Stomach (tissue), 9 donors: ENCODE measurements around the gene SELENOT. TPM values are rescaled to one million over a fixed set of nuclear protein-coding genes. Genes with fewer than 3 reads are reported as not detected.

Source experiments
- DNase-seq, 2 donors: peaks; one replicate each; pipeline versions ENCODE4 v3.0.0 to v3.0.0-alpha.2; 2013 to 2019
- H3K27ac ChIP-seq, 5 donors: fragments of 200-600 bp in 4 of 5; sonication (generic) in 4 of 5; one replicate each; pipeline ENCODE4 v1.5.1; 2013 to 2019; ENCODE audit warnings: mild to moderate bottlenecking in 1 of 5, moderate library complexity in 1 of 5
- H3K27me3 ChIP-seq, 3 donors: fragments of 200-600 bp; sonication (generic); one replicate each; pipeline ENCODE4 v1.5.1; 2017 to 2019; ENCODE audit warnings: mixed run types in 1 of 3
- H3K36me3 ChIP-seq, 4 donors: fragments of 200-600 bp; sonication (generic); 1 replicate in 3 of 4; 2 replicates in 1 of 4; pipeline ENCODE4 v1.5.1; 2016 to 2019
- H3K4me1 ChIP-seq, 4 donors: fragments of 200-600 bp; sonication (generic); one replicate each; pipeline ENCODE4 v1.5.1; 2016 to 2019
- H3K4me3 ChIP-seq, 4 donors: fragments of 200-600 bp; sonication (generic) in 3 of 4; one replicate each; pipeline ENCODE4 v1.5.1; 2016 to 2019; ENCODE audit warnings: mild to moderate bottlenecking in 1 of 4
- H3K9me3 ChIP-seq, 4 donors: fragments of 200-600 bp; sonication (generic); one replicate each; pipeline ENCODE4 v1.5.1; 2016 to 2019
- EP300 ChIP-seq: sonication (generic); formaldehyde crosslinking; IDR thresholded peaks from one replicate; pipeline ENCODE4 v1.6.1; 2017; ENCODE audit warnings: antibody characterized with exemption
- POLR2A ChIP-seq, 4 donors: fragments of 450-650 bp; IDR thresholded peaks; one replicate each; pipeline ENCODE4 v1.6.1; 2016; ENCODE audit warnings: antibody characterized with exemption in 4 of 4, control low read depth in 2 of 4, mild to moderate bottlenecking in 1 of 4, moderate library complexity in 1 of 4
- POLR2AphosphoS5 ChIP-seq, 3 donors: sonication (generic); formaldehyde crosslinking; IDR thresholded peaks; one replicate each; pipeline ENCODE4 v1.6.1; 2016; ENCODE audit warnings: antibody characterized with exemption in 3 of 3
- WGBS, 5 donors: extraction: QIAGEN DNeasy Blood & Tissue Kit in 3 of 5; methylation state at CpG; one replicate each; pipeline versions ENCODE4 v1.1.5 to v1.1.7; 2013 to 2018; 5-methylcytosine and 5-hydroxymethylcytosine counted together
- intact Hi-C: fragments of 100-400 bp; cut with DNase I; formaldehyde crosslinking; loops from one replicate; pipeline ENCODE4 v1.15.1; 2023; ENCODE audit warnings: low total_unique reads
- polyA plus RNA-seq, 3 donors: library from polyadenylated mRNA; stranded (reverse); fragments of 200-250 nt; gene quantifications; one replicate each; pipeline ENCODE4 v1.2.3, GENCODE V29; 2013
- total RNA-seq, 5 donors: library from RNA; depleted of rRNA; stranded (reverse); fragments of >200 nt; gene quantifications; one replicate each; pipeline versions ENCODE4 v1.1.0 to v1.2.3, GENCODE V29; 2014 to 2016
- TF ChIP-seq, protein P1 (sequence below), 7 experiments: fragments of 450-650 bp in 4 of 7; fragments of 200-600 bp in 3 of 7; sonication (generic) in 3 of 7; IDR thresholded peaks; one replicate each; pipeline ENCODE4 v1.5.1; 2016 to 2019; ENCODE audit warnings: antibody characterized with exemption in 7 of 7, control low read depth in 2 of 7, mild to moderate bottlenecking in 1 of 7
- donor health status: healthy with polysubstance abuse.
- donor health status: Bipolar disorder and iron deficiency.
- donor health status: healthy.

The SELENOT gene
- total and polyA plus RNA-seq, 8 donors, result 41.5 to 324 (median 54.4) TPM

DNA sequence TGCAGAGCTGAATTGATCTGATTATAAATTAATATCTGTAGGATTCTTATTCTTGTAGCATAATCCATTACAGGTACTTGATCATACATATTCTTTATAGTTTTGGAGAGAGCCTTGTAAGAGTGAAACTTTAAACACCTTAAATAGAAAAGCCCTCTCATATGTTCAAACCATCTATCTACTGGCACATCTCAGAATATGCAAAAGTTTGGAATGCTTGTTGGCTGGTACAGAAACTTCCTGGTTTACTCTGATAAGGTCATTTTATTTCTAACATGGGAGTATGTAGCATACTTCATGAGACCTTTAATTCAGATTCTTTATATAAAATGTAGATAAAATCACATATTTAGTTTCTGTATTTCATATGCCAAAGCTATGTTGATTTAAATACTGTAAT lies 21.9 kb upstream of the SELENOT start:
- peak overlapping the region in 1 of 5 donors; percentile 33 for H3K27ac ChIP-seq
- TF ChIP-seq POLR2A (IDR thresholded peaks at IDR 0.05) (no peak), POLR2AphosphoS5 (IDR thresholded peaks at IDR 0.05) (no peak), EP300 (no peak)
- TF ChIP-seq, protein P1, sequence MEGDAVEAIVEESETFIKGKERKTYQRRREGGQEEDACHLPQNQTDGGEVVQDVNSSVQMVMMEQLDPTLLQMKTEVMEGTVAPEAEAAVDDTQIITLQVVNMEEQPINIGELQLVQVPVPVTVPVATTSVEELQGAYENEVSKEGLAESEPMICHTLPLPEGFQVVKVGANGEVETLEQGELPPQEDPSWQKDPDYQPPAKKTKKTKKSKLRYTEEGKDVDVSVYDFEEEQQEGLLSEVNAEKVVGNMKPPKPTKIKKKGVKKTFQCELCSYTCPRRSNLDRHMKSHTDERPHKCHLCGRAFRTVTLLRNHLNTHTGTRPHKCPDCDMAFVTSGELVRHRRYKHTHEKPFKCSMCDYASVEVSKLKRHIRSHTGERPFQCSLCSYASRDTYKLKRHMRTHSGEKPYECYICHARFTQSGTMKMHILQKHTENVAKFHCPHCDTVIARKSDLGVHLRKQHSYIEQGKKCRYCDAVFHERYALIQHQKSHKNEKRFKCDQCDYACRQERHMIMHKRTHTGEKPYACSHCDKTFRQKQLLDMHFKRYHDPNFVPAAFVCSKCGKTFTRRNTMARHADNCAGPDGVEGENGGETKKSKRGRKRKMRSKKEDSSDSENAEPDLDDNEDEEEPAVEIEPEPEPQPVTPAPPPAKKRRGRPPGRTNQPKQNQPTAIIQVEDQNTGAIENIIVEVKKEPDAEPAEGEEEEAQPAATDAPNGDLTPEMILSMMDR (IDR thresholded peaks at IDR 0.05), result no peak
- no peak for DNase-seq
- no peak overlapping the region for H3K4me3 ChIP-seq
- H3K4me1 ChIP-seq, result peaks cover 0 to 26% (median 9%) of the 10 kb centered on the region in 4 donors
- intact Hi-C loops, result no loop called here
- no peaks in the 10 kb centered on the region for H3K27me3 ChIP-seq
- H3K9me3 ChIP-seq, result no peaks in the 10 kb centered on the region
- peaks cover 16 to 87% (median 80%) of the 10 kb centered on the region in 4 donors for H3K36me3 ChIP-seq

DNA sequence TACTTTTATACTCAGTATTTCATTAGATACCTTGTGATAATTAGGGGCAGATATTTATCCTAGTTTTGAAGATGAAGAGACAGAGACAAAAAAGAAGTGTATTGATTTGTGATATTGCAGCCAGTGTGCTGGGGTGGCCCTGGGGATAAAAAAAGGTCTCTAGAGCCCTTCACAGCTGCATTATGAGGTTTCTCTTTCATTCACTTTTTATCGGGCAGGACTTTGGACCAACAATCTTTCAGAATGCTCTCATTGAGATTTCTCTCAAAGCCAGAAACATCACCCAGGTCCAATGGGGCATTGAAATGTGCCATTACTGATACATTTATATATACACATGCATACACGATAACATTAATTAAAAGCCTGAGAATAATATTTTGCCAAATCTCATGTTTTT lies 20.5 kb upstream of the SELENOT start:
- no peaks in the 10 kb centered on the region for H3K9me3 ChIP-seq
- H3K27me3 ChIP-seq, result no peaks in the 10 kb centered on the region
- H3K4me3 ChIP-seq, result no peak overlapping the region
- no peak for TF ChIP-seq POLR2AphosphoS5 (IDR thresholded peaks at IDR 0.05)
- TF ChIP-seq POLR2A (IDR thresholded peaks at IDR 0.05), result no peak
- no peak for TF ChIP-seq EP300
- TF ChIP-seq, protein P1 (IDR thresholded peaks at IDR 0.05), result no peak
- peaks cover 16 to 75% (median 65%) of the 10 kb centered on the region in 4 donors for H3K36me3 ChIP-seq
- intact Hi-C loops, result no loop called here
- 28 to 58% (median 42%) methylated on average over 2 of the region's 2 CpGs for WGBS, 5 donors
- peaks cover 0 to 26% (median 9%) of the 10 kb centered on the region in 4 donors for H3K4me1 ChIP-seq
- DNase-seq, result peak in 1 of 2 donors; percentile 22
- peak overlapping the region in 2 of 5 donors; percentile 19 to 31 for H3K27ac ChIP-seq

DNA sequence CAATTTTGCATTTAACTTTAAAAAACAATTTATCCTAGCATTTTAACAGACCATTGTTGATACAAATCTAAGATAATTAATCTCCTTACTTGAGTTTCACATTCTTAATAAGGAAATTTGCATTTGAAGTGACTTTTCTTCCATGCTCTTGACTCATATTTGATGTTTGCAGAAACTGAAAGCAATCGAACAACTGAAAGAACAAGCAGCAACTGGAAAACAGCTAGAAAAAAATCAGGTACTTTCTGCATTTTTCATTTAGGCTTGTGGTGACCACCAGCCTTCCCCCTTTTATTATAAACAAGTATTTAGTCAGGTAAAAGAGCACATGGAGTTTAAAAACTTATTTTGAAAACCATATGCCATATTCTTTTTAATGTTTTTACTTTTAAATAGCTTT lies 20.1 kb upstream of the SELENOT start:
- no peak for DNase-seq
- no peaks in the 10 kb centered on the region for H3K9me3 ChIP-seq
- H3K27ac ChIP-seq, result peak overlapping the region in 2 of 5 donors; percentile 19 to 31
- no peak overlapping the region for H3K4me3 ChIP-seq
- TF ChIP-seq EP300 (no peak), POLR2AphosphoS5 (IDR thresholded peaks at IDR 0.05) (no peak), POLR2A (IDR thresholded peaks at IDR 0.05) (no peak)
- TF ChIP-seq, protein P1 (IDR thresholded peaks at IDR 0.05), result no peak
- H3K4me1 ChIP-seq, result peaks cover 0 to 26% (median 11%) of the 10 kb centered on the region in 4 donors
- intact Hi-C loops, result no loop called here
- peaks cover 16 to 72% (median 64%) of the 10 kb centered on the region in 4 donors for H3K36me3 ChIP-seq
- 21 to 62% (median 38%) methylated on average over 1 of the region's 1 CpG for WGBS, 5 donors
- H3K27me3 ChIP-seq, result no peaks in the 10 kb centered on the region

DNA sequence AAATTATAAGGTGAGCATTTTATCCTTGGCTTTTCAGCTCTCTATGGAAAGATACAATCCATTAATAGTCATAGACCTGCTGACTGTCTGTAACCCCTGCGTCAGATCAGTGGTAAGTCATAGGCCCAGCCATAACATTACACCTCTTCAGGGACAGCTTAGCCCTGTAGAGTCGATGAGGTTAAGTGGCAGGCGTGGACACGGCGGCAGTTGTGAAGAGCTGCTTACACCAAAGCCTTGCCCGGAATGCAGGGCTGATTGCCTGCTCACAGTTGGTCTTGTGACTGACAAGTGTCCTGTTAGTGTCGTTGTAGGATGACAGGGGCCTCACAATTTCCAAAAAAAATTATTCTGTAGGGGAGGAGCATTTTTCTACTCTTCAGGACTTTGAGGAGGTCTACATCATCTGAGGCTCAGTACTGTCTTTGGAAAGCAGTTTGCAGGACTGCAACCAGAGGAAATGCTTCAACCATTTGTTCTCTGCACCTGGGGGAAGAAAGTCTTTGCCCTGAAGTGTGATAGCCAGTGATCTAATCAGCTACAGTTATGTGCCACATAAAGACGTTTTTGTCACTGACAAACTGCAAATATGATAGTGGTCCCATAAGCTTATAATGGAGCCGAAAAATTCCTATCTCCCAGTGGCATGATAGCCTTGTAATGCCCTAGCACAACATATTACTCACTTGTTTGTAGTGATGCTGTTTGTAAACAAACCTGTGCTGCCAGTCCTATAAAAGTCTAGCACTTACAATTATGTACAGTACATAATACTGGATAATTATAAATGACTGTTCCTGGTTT lies 14.9 kb upstream of the SELENOT start:
- no peaks in the 10 kb centered on the region for H3K9me3 ChIP-seq
- TF ChIP-seq POLR2A (IDR thresholded peaks at IDR 0.05) (no peak), POLR2AphosphoS5 (IDR thresholded peaks at IDR 0.05) (no peak), EP300 (no peak)
- TF ChIP-seq, protein P1 (IDR thresholded peaks at IDR 0.05), result no peak
- no peak overlapping the region for H3K4me3 ChIP-seq
- no peaks in the 10 kb centered on the region for H3K27me3 ChIP-seq
- peaks cover 6 to 29% (median 28%) of the 10 kb centered on the region in 4 donors for H3K36me3 ChIP-seq
- peaks cover 0 to 11% (median 3%) of the 10 kb centered on the region in 4 donors for H3K4me1 ChIP-seq
- WGBS, 5 donors, result 49 to 62% (median 53%) methylated on average over 9 of the region's 9 CpGs
- intact Hi-C loops, result no loop called here
- no peak for DNase-seq
- no peak overlapping the region for H3K27ac ChIP-seq
